Ectodermal cell (in vitro differentiated cells): ENCODE results near the gene C10orf95.

ENCODE experiments used
- H3K27ac ChIP-seq: 2 replicates; pipeline ENCODE4 v1.7.0; 2013; ENCODE audit warnings: mild to moderate bottlenecking, low read depth, low read length; ENCODE audit not compliant: insufficient read depth, poor library complexity, severe bottlenecking
- H3K27me3 ChIP-seq: 2 replicates; pipeline ENCODE4 v1.7.0; 2013; ENCODE audit warnings: mild to moderate bottlenecking, low read length; ENCODE audit not compliant: insufficient read depth, control insufficient read depth, poor library complexity, severe bottlenecking
- H3K36me3 ChIP-seq: one replicate; pipeline ENCODE4 v1.7.0; 2013; ENCODE audit warnings: low read length; ENCODE audit not compliant: control insufficient read depth, insufficient read depth
- H3K4me1 ChIP-seq: one replicate; pipeline ENCODE4 v1.7.0; 2013; ENCODE audit warnings: low read length; ENCODE audit not compliant: control insufficient read depth, insufficient read depth
- H3K4me3 ChIP-seq: 2 replicates; pipeline ENCODE4 v1.7.0; 2013; ENCODE audit warnings: low read depth, low read length, control low read depth; ENCODE audit not compliant: insufficient read depth
- H3K9me3 ChIP-seq: 2 replicates; pipeline ENCODE4 v1.7.0; 2013; ENCODE audit warnings: mild to moderate bottlenecking, low read length, moderate library complexity; ENCODE audit not compliant: control insufficient read depth
- WGBS, 2 experiments: methylation state at CpG; one replicate each; pipeline ENCODE4 v1.1.7; 2013; ENCODE audit warnings: missing lambda C conversion rate in 2 of 2; 5-methylcytosine and 5-hydroxymethylcytosine counted together

The C10orf95 gene

GRCh38 chr10:102410429-102411073, 40.8 kb downstream of the C10orf95 start:
- H3K27me3 ChIP-seq = peaks cover 71% of the 10 kb centered on the region
- H3K27ac ChIP-seq = no peak overlapping the region

GRCh38 chr10:102409604-102410428, 41.5 kb downstream of the C10orf95 start:
- H3K27me3 ChIP-seq = peaks cover 71% of the 10 kb centered on the region
- H3K27ac ChIP-seq = no peak overlapping the region
- H3K4me1 ChIP-seq = peaks cover 56% of the 10 kb centered on the region
- 42 to 44% methylated on average over 24 of the region's 24 CpGs for WGBS, 2 experiments
- H3K4me3 ChIP-seq = peak overlapping the region; percentile 31
- H3K9me3 ChIP-seq = no peaks in the 10 kb centered on the region
- H3K36me3 ChIP-seq = no peaks in the 10 kb centered on the region

More at GRCh38 chr10:102410429-102411073, 40.8 kb downstream of the C10orf95 start:
- peak overlapping the region; percentile 31 for H3K4me3 ChIP-seq
- peaks cover 63% of the 10 kb centered on the region for H3K4me1 ChIP-seq
- 6 to 8% methylated on average over 48 of the region's 48 CpGs for WGBS, 2 experiments
- H3K36me3 ChIP-seq = no peaks in the 10 kb centered on the region
- no peaks in the 10 kb centered on the region for H3K9me3 ChIP-seq

- H3K4me1 ChIP-seq = peaks cover 48% of the 10 kb centered on the region
These were observed 42.4 kb downstream of the C10orf95 start for GRCh38 chr10:102408728-102409603.

GRCh38 chr10:102408131-102408727, 43.1 kb downstream of the C10orf95 start:
- 74 to 77% methylated on average over 14 of the region's 14 CpGs for WGBS, 2 experiments
- Histone ChIP-seq H3K4me3 (peak overlapping the region; percentile 37), H3K9me3 (no peaks in the 10 kb centered on the region), H3K4me1 (peaks cover 40% of the 10 kb centered on the region), H3K27me3 (peaks cover 71% of the 10 kb centered on the region), H3K27ac (no peak overlapping the region), H3K36me3 (no peaks in the 10 kb centered on the region)

More at GRCh38 chr10:102408728-102409603, 42.4 kb downstream of the C10orf95 start:
- H3K4me3 ChIP-seq = peak overlapping the region; percentile 37
- H3K9me3 ChIP-seq = no peaks in the 10 kb centered on the region
- H3K27me3 ChIP-seq = peaks cover 71% of the 10 kb centered on the region
- no peaks in the 10 kb centered on the region for H3K36me3 ChIP-seq
- H3K27ac ChIP-seq = no peak overlapping the region
- 1% methylated on average over 103 of the region's 103 CpGs for WGBS, 2 experiments

- H3K27me3 ChIP-seq = peaks cover 69% of the 10 kb centered on the region
- no peaks in the 10 kb centered on the region for H3K36me3 ChIP-seq
- 87 to 88% methylated on average over 13 of the region's 13 CpGs for WGBS, 2 experiments
- H3K27ac ChIP-seq = no peak overlapping the region
- no peak overlapping the region for H3K4me3 ChIP-seq
- H3K4me1 ChIP-seq = peaks cover 34% of the 10 kb centered on the region
- H3K9me3 ChIP-seq = no peaks in the 10 kb centered on the region
These were observed 43.8 kb downstream of the C10orf95 start for GRCh38 chr10:102407425-102408130.

GRCh38 chr10:102406815-102407214, 44.5 kb downstream of the C10orf95 start:
- no peaks in the 10 kb centered on the region for H3K36me3 ChIP-seq
- peaks cover 61% of the 10 kb centered on the region for H3K27me3 ChIP-seq
- WGBS, 2 experiments = 85 to 100% methylated on average over 2 of the region's 2 CpGs
- no peak overlapping the region for H3K27ac ChIP-seq
- H3K9me3 ChIP-seq = no peaks in the 10 kb centered on the region
- H3K4me1 ChIP-seq = peaks cover 26% of the 10 kb centered on the region
- H3K4me3 ChIP-seq = no peak overlapping the region

- 90 to 91% methylated on average over 6 of the region's 6 CpGs for WGBS, 2 experiments
- H3K27me3 ChIP-seq = peaks cover 49% of the 10 kb centered on the region
- peaks cover 14% of the 10 kb centered on the region for H3K4me1 ChIP-seq
- H3K9me3 ChIP-seq = no peaks in the 10 kb centered on the region
- no peak overlapping the region for H3K27ac ChIP-seq
- no peaks in the 10 kb centered on the region for H3K36me3 ChIP-seq
- H3K4me3 ChIP-seq = no peak overlapping the region
These were observed 45.7 kb downstream of the C10orf95 start for GRCh38 chr10:102405632-102406031.

GRCh38 chr10:102405108-102405571, 46.2 kb downstream of the C10orf95 start:
- H3K9me3 ChIP-seq = no peaks in the 10 kb centered on the region
- peaks cover 10% of the 10 kb centered on the region for H3K4me1 ChIP-seq
- 94 to 95% methylated on average over 19 of the region's 19 CpGs for WGBS, 2 experiments
- no peak overlapping the region for H3K4me3 ChIP-seq
- H3K27me3 ChIP-seq = peaks cover 45% of the 10 kb centered on the region
- no peaks in the 10 kb centered on the region for H3K36me3 ChIP-seq
- H3K27ac ChIP-seq = no peak overlapping the region

- peaks cover 38% of the 10 kb centered on the region for H3K27me3 ChIP-seq
- peaks cover 4% of the 10 kb centered on the region for H3K4me1 ChIP-seq
- no peak overlapping the region for H3K4me3 ChIP-seq
- no peak overlapping the region for H3K27ac ChIP-seq
- no peaks in the 10 kb centered on the region for H3K36me3 ChIP-seq
- 93 to 95% methylated on average over 17 of the region's 17 CpGs for WGBS, 2 experiments
- H3K9me3 ChIP-seq = no peaks in the 10 kb centered on the region
These were observed 46.8 kb downstream of the C10orf95 start for GRCh38 chr10:102404361-102405107.
